Suprapubic skin (tissue), 3 donors: ENCODE data around the gene SLC26A8.

Experiments used
- POLR2AphosphoS5 ChIP-seq, 3 donors: sonication (generic); formaldehyde crosslinking; IDR thresholded peaks; one replicate each; pipeline ENCODE4 v1.6.1; 2017; ENCODE audit warnings: antibody characterized with exemption in 3 of 3
- TF ChIP-seq, protein P1 (sequence below), 2 donors: fragments of 200-600 bp in 1 of 2; fragments of 450-650 bp in 1 of 2; sonication (generic) in 1 of 2; IDR thresholded peaks; one replicate each; pipeline ENCODE4 v1.5.1; 2016 to 2019; ENCODE audit warnings: antibody characterized with exemption in 2 of 2, mild to moderate bottlenecking in 1 of 2, moderate library complexity in 1 of 2

DNA sequence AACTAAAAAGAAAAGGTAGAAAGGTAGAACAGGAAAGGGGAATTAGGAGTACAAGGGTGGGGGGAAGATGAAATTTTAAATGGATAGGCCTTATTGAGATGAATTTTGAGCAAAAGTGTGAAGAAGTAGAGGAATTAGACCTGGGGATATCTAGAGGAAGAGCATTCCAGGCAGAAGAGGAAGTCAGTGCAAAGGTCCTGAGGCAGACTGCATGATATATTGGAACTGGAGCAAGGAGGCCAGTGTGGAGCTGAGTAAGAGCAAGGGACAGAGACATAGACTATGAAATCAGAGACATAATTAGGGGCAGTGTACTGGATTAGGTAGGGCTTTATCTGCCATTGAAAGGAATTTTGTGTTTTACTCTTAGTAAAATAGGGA lies 43.6 kb upstream of the SLC26A8 start:
- TF ChIP-seq, protein P1, sequence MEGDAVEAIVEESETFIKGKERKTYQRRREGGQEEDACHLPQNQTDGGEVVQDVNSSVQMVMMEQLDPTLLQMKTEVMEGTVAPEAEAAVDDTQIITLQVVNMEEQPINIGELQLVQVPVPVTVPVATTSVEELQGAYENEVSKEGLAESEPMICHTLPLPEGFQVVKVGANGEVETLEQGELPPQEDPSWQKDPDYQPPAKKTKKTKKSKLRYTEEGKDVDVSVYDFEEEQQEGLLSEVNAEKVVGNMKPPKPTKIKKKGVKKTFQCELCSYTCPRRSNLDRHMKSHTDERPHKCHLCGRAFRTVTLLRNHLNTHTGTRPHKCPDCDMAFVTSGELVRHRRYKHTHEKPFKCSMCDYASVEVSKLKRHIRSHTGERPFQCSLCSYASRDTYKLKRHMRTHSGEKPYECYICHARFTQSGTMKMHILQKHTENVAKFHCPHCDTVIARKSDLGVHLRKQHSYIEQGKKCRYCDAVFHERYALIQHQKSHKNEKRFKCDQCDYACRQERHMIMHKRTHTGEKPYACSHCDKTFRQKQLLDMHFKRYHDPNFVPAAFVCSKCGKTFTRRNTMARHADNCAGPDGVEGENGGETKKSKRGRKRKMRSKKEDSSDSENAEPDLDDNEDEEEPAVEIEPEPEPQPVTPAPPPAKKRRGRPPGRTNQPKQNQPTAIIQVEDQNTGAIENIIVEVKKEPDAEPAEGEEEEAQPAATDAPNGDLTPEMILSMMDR (IDR thresholded peaks at IDR 0.05), result no peak
- no peak for TF ChIP-seq POLR2AphosphoS5 (IDR thresholded peaks at IDR 0.05)
